Fibroblast of pulmonary artery (primary cell): Measurements from ENCODE around the gene NCLN.

Source experiments
- DNase-seq: peaks from one replicate; pipeline ENCODE4 v3.0.0-alpha.2; 2010; ENCODE audit warnings: low read depth
- H3K4me3 ChIP-seq: replicated peaks from 2 replicates; pipeline ENCODE4 v1.5.1; 2011; ENCODE audit warnings: low read depth, mild to moderate bottlenecking, control low read depth, low read length, moderate library complexity
- CTCF ChIP-seq: IDR thresholded peaks from 2 replicates; pipeline ENCODE4 v1.5.1; 2011; ENCODE audit warnings: mild to moderate bottlenecking, control low read depth, low read length, inconsistent platforms; ENCODE audit errors: missing control alignments

Gene NCLN

GRCh38 chr19:3251229-3251628, 65.5 kb downstream of the NCLN start:
- H3K4me3 ChIP-seq = no peak overlapping the region
- no peak for DNase-seq
- no peak for TF ChIP-seq CTCF

- TF ChIP-seq CTCF = no peak
- no peak overlapping the region for H3K4me3 ChIP-seq
Observed at GRCh38 chr19:3252650-3253049, 66.9 kb downstream of the NCLN start.

GRCh38 chr19:3253270-3253669, 67.5 kb downstream of the NCLN start:
- TF ChIP-seq CTCF = no peak
- H3K4me3 ChIP-seq = no peak overlapping the region
- DNase-seq = no peak

More at GRCh38 chr19:3252650-3253049, 66.9 kb downstream of the NCLN start:
- no peak for DNase-seq

- TF ChIP-seq CTCF = no peak
- DNase-seq = no peak
- no peak overlapping the region for H3K4me3 ChIP-seq
Observed at GRCh38 chr19:3254520-3254919, 68.8 kb downstream of the NCLN start.

- no peak overlapping the region for H3K4me3 ChIP-seq
- no peak for TF ChIP-seq CTCF
- no peak for DNase-seq
Observed at GRCh38 chr19:3257071-3257470, 71.3 kb downstream of the NCLN start.
